Measurements from ENCODE around the gene FZD2.
A peak's percentile ranks its signal among the peaks of the same experiment; 100 is the strongest.
"Not testable (repeated sequence)": the region's sequence is repeated elsewhere in the genome, so short reads cannot be mapped to it uniquely, and the experiment has no call there.

Gene FZD2

DNA sequence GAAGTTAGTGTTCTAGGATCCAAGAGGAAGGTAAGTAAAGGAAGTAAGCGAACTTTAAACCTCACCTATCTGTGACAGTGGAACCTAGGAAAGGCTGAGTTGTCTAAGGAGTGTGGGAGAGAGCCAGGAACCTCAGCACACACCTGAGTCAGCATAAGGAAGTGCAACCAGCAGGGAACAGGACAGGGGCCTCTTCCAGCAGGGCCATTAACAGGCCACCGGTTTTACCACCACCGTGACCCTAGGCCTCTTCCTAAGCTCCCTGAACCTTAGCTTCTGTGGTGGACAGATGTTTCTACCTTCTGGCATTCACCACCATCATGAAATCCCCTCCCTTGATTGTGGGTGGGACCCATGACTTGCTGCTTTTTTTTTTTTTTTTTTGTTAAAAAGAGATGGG lies 27.4 kb upstream of the FZD2 start:
- H3K4me3 ChIP-seq (ENCODE audit: low read depth, low read length), result no peak overlapping the region
- TF ChIP-seq, protein P1, sequence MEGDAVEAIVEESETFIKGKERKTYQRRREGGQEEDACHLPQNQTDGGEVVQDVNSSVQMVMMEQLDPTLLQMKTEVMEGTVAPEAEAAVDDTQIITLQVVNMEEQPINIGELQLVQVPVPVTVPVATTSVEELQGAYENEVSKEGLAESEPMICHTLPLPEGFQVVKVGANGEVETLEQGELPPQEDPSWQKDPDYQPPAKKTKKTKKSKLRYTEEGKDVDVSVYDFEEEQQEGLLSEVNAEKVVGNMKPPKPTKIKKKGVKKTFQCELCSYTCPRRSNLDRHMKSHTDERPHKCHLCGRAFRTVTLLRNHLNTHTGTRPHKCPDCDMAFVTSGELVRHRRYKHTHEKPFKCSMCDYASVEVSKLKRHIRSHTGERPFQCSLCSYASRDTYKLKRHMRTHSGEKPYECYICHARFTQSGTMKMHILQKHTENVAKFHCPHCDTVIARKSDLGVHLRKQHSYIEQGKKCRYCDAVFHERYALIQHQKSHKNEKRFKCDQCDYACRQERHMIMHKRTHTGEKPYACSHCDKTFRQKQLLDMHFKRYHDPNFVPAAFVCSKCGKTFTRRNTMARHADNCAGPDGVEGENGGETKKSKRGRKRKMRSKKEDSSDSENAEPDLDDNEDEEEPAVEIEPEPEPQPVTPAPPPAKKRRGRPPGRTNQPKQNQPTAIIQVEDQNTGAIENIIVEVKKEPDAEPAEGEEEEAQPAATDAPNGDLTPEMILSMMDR (IDR thresholded peaks at IDR 0.05; ENCODE audit: low read depth, low read length, missing control alignments), result no peak
- no peak for DNase-seq (ENCODE audit: low read depth)

DNA sequence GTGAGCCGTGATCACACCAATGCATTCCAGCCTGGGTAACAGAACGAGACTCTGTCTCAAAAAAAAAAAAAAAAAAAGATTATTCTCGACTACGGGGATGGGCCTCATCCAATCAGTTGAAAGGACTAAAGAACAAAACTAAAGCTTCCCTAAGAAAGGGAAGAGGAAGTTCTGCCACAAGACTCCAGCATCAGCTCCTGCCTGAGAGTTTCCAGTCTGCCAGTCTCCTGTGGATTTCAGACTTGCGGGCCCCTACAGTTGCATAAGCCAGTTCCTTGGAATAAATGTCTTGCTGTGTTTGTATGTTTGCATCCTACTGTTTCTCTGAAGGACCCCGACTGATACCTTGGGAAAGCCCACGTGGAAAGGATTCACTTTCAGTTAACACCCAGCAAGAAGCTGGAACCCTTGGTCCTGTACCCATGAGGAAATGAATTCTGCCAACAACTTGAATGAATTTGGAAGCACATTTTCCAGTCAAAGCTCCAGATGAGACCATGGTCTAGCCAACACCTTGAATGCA lies 26.3 kb upstream of the FZD2 start:
- H3K4me3 ChIP-seq (ENCODE audit: low read depth, low read length), result no peak overlapping the region
- no peak for DNase-seq (ENCODE audit: low read depth)
- TF ChIP-seq, protein P1 (IDR thresholded peaks at IDR 0.05; ENCODE audit: low read depth, low read length, missing control alignments), result no peak

DNA sequence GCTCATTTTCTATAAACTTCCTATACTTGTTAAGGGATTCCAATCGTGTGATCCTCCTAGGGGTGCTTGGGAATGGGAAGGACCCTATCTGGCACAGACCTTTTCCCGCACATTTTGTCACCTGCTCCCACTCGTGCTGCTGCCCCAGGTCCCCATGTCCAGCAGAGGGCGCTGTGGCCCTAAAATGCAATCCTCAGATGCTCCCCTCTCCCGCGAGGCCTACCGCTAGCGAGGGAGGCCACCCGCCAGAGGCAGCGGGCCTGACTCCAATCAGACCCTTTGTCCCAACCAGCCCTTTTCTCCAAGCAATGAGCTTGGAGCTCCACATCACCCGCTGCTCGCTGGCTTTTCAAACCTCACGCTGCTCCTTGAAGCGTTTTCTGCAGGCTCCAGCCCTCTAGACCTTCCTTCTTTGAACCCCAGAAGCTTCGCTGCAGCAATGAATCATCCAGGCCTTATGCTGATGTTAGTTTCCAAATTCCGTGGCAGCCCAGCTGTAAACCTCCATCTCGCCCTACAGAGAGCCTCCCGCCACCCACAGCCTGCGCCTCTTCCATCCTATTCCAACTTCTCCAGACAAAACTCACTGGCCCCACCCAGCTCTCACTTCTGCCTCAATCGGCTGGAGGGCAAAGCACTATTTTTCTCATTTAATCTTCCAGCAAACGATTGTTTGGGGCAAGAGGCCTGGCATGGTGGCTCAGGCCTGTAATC lies 23.6 kb upstream of the FZD2 start:
- peak; percentile 54 for DNase-seq (ENCODE audit: low read depth)
- no peak overlapping the region for H3K4me3 ChIP-seq (ENCODE audit: low read depth, low read length)
- TF ChIP-seq, protein P1 (IDR thresholded peaks at IDR 0.05; ENCODE audit: low read depth, low read length, missing control alignments), result peak; percentile 97

DNA sequence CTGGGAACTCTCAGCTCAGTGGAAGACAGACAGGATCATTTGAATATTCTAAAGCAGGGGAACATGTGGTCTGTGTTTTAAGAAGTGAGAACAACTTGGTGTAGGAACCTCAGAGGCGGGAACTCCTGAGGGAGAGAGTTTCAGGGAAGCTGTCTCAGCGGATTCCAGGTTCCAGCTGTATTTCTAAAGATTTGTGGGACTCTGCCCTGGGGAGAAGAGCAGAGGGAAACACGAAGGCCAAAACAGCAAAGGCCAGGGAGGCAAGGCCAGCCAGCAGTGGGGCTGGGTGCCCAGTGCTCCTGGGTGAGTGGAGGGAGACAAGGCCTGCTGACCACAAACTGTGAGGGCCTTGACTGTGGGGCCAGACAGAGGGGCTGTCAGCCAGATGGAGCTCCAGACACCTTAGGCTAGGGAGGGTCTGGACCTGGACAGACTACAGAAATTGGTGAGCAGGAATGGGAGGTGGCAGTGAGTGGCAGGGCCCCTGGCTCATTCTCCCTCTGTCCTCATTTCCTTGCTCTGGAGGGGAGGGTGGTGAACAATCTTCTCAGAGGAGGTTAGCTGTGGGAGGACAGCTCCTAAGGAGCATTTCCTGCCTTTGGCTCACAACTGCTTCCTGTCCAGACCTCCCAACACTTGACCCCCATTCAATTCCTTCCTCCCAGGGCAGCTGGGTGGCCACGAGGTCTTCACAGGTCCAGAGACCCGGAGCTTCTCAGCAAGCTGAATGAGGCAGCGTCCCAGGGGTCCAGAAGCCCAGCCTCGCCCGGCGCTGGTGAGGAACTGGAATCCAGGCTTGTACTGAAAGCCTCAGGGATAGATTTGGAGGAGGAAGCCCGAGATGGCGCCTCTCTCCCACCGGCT lies 21.0 kb upstream of the FZD2 start:
- TF ChIP-seq, protein P1 (IDR thresholded peaks at IDR 0.05; ENCODE audit: low read depth, low read length, missing control alignments), result no peak
- DNase-seq (ENCODE audit: low read depth), result no peak
- H3K4me3 ChIP-seq (ENCODE audit: low read depth, low read length), result no peak overlapping the region

DNA sequence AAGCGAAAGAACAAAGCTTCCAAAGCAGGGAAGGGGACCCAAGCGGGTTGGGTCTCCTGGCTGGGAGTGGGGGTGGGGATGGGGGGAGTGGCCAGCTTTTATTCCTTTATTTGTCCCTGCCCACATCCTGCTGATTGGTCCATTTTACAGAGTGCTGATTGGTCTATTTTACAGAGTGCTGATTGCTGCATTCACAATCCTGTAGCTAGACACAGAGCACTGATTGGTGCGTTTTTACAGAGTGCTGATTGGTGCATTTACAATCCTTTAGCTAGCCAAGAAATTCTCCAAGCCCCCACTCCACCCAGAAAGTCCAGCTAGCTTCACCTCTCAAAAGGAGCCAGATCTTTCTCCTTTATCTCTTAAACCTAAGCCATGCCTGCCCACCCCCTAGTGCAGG lies 19.4 kb upstream of the FZD2 start:
- not testable (repeated sequence) for DNase-seq (ENCODE audit: low read depth); H3K4me3 ChIP-seq (ENCODE audit: low read depth, low read length)

DNA sequence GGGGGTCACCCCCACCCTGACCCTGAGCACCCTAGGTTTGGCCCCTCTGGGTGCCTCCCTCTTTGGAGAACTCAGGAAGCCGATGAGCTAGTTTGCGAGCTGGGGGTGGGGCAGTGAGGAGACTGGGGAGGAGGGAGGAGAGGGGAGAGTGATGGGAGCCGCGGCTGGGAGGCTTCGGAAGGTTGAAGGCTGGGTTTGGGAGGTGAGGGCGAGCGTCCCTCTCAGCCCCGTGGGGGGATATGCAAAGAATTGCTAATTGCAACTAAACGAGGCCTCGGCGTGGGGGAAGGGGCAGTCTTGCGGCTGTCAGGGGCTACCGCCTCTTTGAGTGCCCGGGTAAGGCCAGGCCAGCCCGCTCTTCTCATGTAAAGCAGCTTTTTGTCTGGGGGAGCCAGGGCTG lies 17.6 kb upstream of the FZD2 start:
- no peak for DNase-seq (ENCODE audit: low read depth)
- no peak overlapping the region for H3K4me3 ChIP-seq (ENCODE audit: low read depth, low read length)
- TF ChIP-seq, protein P1 (IDR thresholded peaks at IDR 0.05; ENCODE audit: low read depth, low read length, missing control alignments), result no peak

DNA sequence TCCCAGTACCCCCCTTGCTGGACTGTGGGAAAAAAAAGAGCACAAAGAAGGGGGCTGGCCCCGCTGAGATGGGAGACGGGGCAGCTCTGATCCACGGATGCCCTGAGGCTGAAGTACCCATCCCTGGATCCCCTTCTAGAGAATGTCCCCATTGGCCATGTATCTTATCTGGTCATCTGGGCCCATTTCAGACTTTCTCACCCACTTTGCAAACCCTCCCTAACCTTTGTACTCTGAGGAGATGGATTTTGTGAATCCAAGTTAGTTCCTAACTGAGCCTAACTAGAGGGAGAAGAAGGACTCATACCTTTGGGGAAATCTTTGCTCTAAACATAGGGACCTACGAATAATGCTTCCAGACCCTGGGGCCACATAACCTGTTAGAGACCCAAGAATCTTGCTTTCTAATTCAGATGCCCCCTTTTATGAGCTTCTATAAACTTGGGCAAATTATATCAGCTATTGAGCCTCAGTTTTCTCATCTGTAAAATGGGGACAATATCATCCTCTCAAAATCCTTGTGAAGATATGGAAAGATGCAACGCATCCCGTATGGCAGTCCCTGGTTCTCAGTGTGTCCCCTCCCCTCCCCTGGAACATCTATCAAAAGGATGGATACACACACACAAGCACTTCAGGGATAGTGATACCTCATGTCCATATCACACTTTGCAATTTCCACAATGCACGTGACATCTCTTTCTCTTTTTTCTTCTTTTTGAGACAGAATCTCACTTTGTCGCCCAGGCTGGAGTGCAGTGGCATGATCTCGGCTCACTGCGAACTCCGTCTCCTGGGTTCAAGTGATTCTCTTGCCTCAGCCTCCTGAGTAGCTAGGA lies 16.8 kb upstream of the FZD2 start:
- DNase-seq (ENCODE audit: low read depth), result no peak
- TF ChIP-seq, protein P1 (IDR thresholded peaks at IDR 0.05; ENCODE audit: low read depth, low read length, missing control alignments), result no peak
- H3K4me3 ChIP-seq (ENCODE audit: low read depth, low read length), result no peak overlapping the region
